Measurements from ENCODE around the gene NHLRC2. TPM values are rescaled to one million over a fixed set of nuclear protein-coding genes. Genes with fewer than 3 reads are reported as not detected.

Gene NHLRC2
- total RNA-seq, 1 experiment from 2014 or later, result 56.3 TPM

DNA sequence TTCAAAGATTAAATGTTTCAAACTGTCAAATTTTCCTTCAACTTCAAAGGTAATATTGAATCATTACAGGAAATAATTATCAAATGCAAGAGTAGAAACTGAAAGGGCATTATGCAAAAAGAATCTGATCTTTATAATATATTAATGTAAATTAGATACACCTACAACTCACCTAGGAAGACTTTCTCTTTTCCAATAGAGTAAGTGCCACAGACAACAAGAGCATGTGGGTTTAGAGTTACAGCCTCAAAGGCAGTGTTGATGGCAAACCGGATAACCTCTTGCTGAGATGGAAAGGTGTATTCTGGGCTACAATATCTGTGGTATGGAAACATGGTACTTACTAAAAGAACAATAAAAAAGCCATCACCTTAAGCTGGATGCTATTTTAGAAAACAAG, 12.3 kb upstream of the NHLRC2 start:
- CTCF ChIA-PET, result no interaction called here
- POLR2A ChIA-PET, result no interaction called here
- no peak for DNase-seq (ENCODE audit: low read depth, low spot score)
- RAD21 ChIA-PET (ENCODE audit: low non-redundant PET in 1 of 2, low total read pairs in 2 of 2, uncharacterized antibody in 2 of 2, unreplicated experiment in 2 of 2), result no interaction called here
- Histone ChIP-seq H3K27ac (ENCODE audit: low read depth, low read length) (no peak overlapping the region), H3K9ac (ENCODE audit: low read length) (no peak overlapping the region), H4K20me1 (ENCODE audit: insufficient read depth) (no peaks in the 10 kb centered on the region), H3K4me3 (replicated peaks in 1 of 2; ENCODE audit: low read depth in 1 of 2, low read length in 2 of 2) (no peak overlapping the region), H3K4me1 (ENCODE audit: control insufficient read depth in 1 of 2, insufficient read depth in 2 of 2, low read length in 2 of 2) (no peaks in the 10 kb centered on the region), H3K79me2 (ENCODE audit: insufficient read depth, low read length) (no peaks in the 10 kb centered on the region), H3K4me2 (ENCODE audit: low read length) (no peak overlapping the region), H2AFZ (ENCODE audit: low read depth, low read length, poor library complexity, severe bottlenecking) (no peak overlapping the region), H3K9me2 (ENCODE audit: insufficient read depth) (no peaks in the 10 kb centered on the region), H3K27me3 (ENCODE audit: insufficient read depth, low read length) (no peaks in the 10 kb centered on the region), H3K36me3 (ENCODE audit: control insufficient read depth in 1 of 2, insufficient read depth in 2 of 2, low read length in 2 of 2) (peaks cover 8 to 9% of the 10 kb centered on the region in 2 experiments; a peak in 2 of 4 replicates), H3K9me3 (ENCODE audit: control insufficient read depth in 1 of 2, insufficient read depth in 1 of 2, low read depth in 1 of 2, low read length in 2 of 2) (no peaks in the 10 kb centered on the region)
- intact Hi-C loops (cut with micrococcal nuclease), result no loop called here
- BruUV-seq (replicated peaks), result no TSS peak
- TF ChIP-seq, protein P1, sequence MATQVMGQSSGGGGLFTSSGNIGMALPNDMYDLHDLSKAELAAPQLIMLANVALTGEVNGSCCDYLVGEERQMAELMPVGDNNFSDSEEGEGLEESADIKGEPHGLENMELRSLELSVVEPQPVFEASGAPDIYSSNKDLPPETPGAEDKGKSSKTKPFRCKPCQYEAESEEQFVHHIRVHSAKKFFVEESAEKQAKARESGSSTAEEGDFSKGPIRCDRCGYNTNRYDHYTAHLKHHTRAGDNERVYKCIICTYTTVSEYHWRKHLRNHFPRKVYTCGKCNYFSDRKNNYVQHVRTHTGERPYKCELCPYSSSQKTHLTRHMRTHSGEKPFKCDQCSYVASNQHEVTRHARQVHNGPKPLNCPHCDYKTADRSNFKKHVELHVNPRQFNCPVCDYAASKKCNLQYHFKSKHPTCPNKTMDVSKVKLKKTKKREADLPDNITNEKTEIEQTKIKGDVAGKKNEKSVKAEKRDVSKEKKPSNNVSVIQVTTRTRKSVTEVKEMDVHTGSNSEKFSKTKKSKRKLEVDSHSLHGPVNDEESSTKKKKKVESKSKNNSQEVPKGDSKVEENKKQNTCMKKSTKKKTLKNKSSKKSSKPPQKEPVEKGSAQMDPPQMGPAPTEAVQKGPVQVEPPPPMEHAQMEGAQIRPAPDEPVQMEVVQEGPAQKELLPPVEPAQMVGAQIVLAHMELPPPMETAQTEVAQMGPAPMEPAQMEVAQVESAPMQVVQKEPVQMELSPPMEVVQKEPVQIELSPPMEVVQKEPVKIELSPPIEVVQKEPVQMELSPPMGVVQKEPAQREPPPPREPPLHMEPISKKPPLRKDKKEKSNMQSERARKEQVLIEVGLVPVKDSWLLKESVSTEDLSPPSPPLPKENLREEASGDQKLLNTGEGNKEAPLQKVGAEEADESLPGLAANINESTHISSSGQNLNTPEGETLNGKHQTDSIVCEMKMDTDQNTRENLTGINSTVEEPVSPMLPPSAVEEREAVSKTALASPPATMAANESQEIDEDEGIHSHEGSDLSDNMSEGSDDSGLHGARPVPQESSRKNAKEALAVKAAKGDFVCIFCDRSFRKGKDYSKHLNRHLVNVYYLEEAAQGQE (IDR thresholded peaks at IDR 0.05; ENCODE audit: low read depth), result no peak
- TF ChIP-seq, protein P2, sequence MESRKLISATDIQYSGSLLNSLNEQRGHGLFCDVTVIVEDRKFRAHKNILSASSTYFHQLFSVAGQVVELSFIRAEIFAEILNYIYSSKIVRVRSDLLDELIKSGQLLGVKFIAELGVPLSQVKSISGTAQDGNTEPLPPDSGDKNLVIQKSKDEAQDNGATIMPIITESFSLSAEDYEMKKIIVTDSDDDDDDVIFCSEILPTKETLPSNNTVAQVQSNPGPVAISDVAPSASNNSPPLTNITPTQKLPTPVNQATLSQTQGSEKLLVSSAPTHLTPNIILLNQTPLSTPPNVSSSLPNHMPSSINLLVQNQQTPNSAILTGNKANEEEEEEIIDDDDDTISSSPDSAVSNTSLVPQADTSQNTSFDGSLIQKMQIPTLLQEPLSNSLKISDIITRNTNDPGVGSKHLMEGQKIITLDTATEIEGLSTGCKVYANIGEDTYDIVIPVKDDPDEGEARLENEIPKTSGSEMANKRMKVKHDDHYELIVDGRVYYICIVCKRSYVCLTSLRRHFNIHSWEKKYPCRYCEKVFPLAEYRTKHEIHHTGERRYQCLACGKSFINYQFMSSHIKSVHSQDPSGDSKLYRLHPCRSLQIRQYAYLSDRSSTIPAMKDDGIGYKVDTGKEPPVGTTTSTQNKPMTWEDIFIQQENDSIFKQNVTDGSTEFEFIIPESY (IDR thresholded peaks at IDR 0.05; ENCODE audit: extremely low read depth, insufficient replicate concordance, low read length), result no peak
- TF ChIP-seq ZFX (IDR thresholded peaks at IDR 0.05), result no peak
- no peak for TF ChIP-seq SIN3A (IDR thresholded peaks at IDR 0.05; ENCODE audit: low read depth)
- no peak for TF ChIP-seq SP1 (IDR thresholded peaks at IDR 0.05; ENCODE audit: low read depth)
- TF ChIP-seq, protein P3, sequence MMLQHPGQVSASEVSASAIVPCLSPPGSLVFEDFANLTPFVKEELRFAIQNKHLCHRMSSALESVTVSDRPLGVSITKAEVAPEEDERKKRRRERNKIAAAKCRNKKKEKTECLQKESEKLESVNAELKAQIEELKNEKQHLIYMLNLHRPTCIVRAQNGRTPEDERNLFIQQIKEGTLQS (IDR thresholded peaks at IDR 0.05), result no peak
- TF ChIP-seq CEBPB (IDR thresholded peaks at IDR 0.05; ENCODE audit: low read depth), result no peak
- no peak for TF ChIP-seq POLR2A (IDR thresholded peaks at IDR 0.05; ENCODE audit: borderline replicate concordance, extremely low read depth, insufficient read depth, insufficient read length)
- no peak for TF ChIP-seq ZNF274 (IDR thresholded peaks at IDR 0.05; ENCODE audit: low read depth, low read length)
- TF ChIP-seq YY1 (IDR thresholded peaks at IDR 0.05; ENCODE audit: extremely low read depth, insufficient replicate concordance, low read depth, low read length), result no peak
- no peak for TF ChIP-seq EZH2 (IDR thresholded peaks at IDR 0.05)
- no peak for TF ChIP-seq RAD21 (IDR thresholded peaks at IDR 0.05; ENCODE audit: low read depth)
- TF ChIP-seq, protein P4, sequence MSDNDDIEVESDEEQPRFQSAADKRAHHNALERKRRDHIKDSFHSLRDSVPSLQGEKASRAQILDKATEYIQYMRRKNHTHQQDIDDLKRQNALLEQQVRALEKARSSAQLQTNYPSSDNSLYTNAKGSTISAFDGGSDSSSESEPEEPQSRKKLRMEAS (IDR thresholded peaks at IDR 0.05), result no peak
- TF ChIP-seq SRF (IDR thresholded peaks at IDR 0.05; ENCODE audit: low read depth), result no peak
- TF ChIP-seq EZH2phosphoT487 (IDR thresholded peaks at IDR 0.05; ENCODE audit: borderline replicate concordance), result no peak
- TF ChIP-seq TCF7L2 (IDR thresholded peaks at IDR 0.05; ENCODE audit: borderline replicate concordance, extremely low read depth, insufficient read depth, insufficient read length), result no peak
- TF ChIP-seq ELF1 (IDR thresholded peaks at IDR 0.05; ENCODE audit: borderline replicate concordance, low read depth), result no peak
- TF ChIP-seq EGR1 (IDR thresholded peaks at IDR 0.05; ENCODE audit: low read depth), result no peak
- no peak for TF ChIP-seq JUND (IDR thresholded peaks at IDR 0.05)
- ATAC-seq, result no peak

Data from HCT116 (cell line).